HCT116 (cell line): ENCODE data around the gene OR56B1.

Source experiments
- CBX3 ChIP-seq: IDR thresholded peaks from 2 replicates; pipeline ENCODE4 v1.6.1; 2012; ENCODE audit warnings: low read depth
- ELF1 ChIP-seq: IDR thresholded peaks from 2 replicates; pipeline ENCODE4 v1.6.1; 2012; ENCODE audit warnings: low read depth, borderline replicate concordance
- EZH2 ChIP-seq: fragments of 200-600 bp; sonication (generic); IDR thresholded peaks from 2 replicates; pipeline ENCODE4 v1.6.1; 2017; ENCODE audit warnings: antibody characterized with exemption, mixed run types
- FOSL1 ChIP-seq: IDR thresholded peaks from 2 replicates; pipeline ENCODE4 v1.6.1; 2012; ENCODE audit warnings: low read depth
- JUND ChIP-seq: IDR thresholded peaks from 2 replicates; pipeline ENCODE4 v1.6.1; 2012
- POLR2A ChIP-seq: IDR thresholded peaks from 2 replicates; pipeline ENCODE4 v1.7.0; 2011; ENCODE audit warnings: borderline replicate concordance; ENCODE audit not compliant: insufficient read depth, insufficient read length; ENCODE audit errors: extremely low read depth
- RAD21 ChIP-seq: IDR thresholded peaks from 2 replicates; pipeline ENCODE4 v1.6.1; 2012; ENCODE audit warnings: low read depth, mild to moderate bottlenecking
- REST ChIP-seq: IDR thresholded peaks from 2 replicates; pipeline ENCODE4 v1.6.1; 2012; ENCODE audit warnings: low read depth
- SP1 ChIP-seq: IDR thresholded peaks from 2 replicates; pipeline ENCODE4 v1.6.1; 2012; ENCODE audit warnings: low read depth
- YY1 ChIP-seq: IDR thresholded peaks from 2 replicates; pipeline ENCODE4 v1.6.1; 2011; ENCODE audit warnings: low read length, low read depth, moderate library complexity, mild to moderate bottlenecking; ENCODE audit not compliant: insufficient replicate concordance; ENCODE audit errors: extremely low read depth
- TF ChIP-seq, protein P1 (sequence below), 3 experiments: fragments of 200-600 bp in 1 of 3; sonication (generic) in 1 of 3; IDR thresholded peaks in 2 of 3; conservative IDR thresholded peaks in 1 of 3; 2 replicates each; pipeline ENCODE4 v1.5.1; 2012 to 2017; ENCODE audit warnings: low read depth in 2 of 3, low read length in 2 of 3, antibody characterized with exemption in 1 of 3, borderline replicate concordance in 1 of 3, control low read depth in 1 of 3, mild to moderate bottlenecking in 1 of 3, mixed read lengths in 1 of 3, mixed run types in 1 of 3, moderate library complexity in 1 of 3; ENCODE audit not compliant: insufficient read depth in 1 of 3
- TF ChIP-seq, protein P2 (sequence below): IDR thresholded peaks from 2 replicates; pipeline ENCODE4 v1.6.1; 2012

DNA sequence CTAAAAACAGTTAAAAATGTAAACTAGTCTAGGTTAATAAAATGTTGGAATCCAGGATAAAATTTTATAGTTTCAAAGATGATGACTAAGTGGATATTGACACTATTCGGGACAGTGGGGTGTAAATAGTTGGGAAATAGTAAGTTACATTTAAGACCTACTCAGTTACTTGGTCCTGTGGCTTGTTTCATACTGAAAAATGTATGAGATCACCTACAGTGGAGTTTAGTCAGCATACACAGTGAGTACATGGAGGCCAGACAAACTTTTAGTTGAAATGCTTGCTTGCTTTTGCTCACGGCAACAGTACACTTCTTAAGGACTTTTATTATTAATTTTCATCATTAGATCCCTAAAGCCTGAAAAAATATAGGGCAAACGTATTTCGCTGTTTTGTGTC is 30.6 kb upstream of the OR56B1 start:
- TF ChIP-seq, protein P1, sequence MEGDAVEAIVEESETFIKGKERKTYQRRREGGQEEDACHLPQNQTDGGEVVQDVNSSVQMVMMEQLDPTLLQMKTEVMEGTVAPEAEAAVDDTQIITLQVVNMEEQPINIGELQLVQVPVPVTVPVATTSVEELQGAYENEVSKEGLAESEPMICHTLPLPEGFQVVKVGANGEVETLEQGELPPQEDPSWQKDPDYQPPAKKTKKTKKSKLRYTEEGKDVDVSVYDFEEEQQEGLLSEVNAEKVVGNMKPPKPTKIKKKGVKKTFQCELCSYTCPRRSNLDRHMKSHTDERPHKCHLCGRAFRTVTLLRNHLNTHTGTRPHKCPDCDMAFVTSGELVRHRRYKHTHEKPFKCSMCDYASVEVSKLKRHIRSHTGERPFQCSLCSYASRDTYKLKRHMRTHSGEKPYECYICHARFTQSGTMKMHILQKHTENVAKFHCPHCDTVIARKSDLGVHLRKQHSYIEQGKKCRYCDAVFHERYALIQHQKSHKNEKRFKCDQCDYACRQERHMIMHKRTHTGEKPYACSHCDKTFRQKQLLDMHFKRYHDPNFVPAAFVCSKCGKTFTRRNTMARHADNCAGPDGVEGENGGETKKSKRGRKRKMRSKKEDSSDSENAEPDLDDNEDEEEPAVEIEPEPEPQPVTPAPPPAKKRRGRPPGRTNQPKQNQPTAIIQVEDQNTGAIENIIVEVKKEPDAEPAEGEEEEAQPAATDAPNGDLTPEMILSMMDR (IDR thresholded peaks at IDR 0.05 in 2 of 3, conservative IDR thresholded peaks at IDR 0.05 in 1 of 3; ENCODE audit: borderline replicate concordance in 1 of 3, insufficient read depth in 1 of 3, low read depth in 2 of 3, low read length in 2 of 3), result no peak
- TF ChIP-seq RAD21 (no peak), ELF1 (no peak), EZH2 (no peak), FOSL1 (no peak), REST (no peak), POLR2A (no peak), YY1 (no peak), JUND (no peak), SP1 (no peak), CBX3 (no peak)
- TF ChIP-seq, protein P2, sequence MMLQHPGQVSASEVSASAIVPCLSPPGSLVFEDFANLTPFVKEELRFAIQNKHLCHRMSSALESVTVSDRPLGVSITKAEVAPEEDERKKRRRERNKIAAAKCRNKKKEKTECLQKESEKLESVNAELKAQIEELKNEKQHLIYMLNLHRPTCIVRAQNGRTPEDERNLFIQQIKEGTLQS, result no peak
